Breast epithelium (tissue), 4 donors: ENCODE results near the gene ASIC5. TPM values are rescaled to one million over a fixed set of nuclear protein-coding genes. Genes with fewer than 3 reads are reported as not detected.

Experiments
- DNase-seq, 2 donors: peaks; one replicate each; pipeline ENCODE4 v3.0.0-alpha.2; 2019; ENCODE audit warnings: low spot score in 2 of 2
- H3K27ac ChIP-seq, 2 donors: fragments of 200-600 bp; sonication (generic) in 1 of 2; one replicate each; pipeline ENCODE4 v1.5.1; 2016 to 2019; ENCODE audit warnings: mild to moderate bottlenecking in 1 of 2
- H3K27me3 ChIP-seq, 2 donors: fragments of 200-600 bp; sonication (generic) in 1 of 2; one replicate each; pipeline versions ENCODE4 v1.5.1 to v1.6.0; 2017 to 2019; ENCODE audit warnings: control low read depth in 1 of 2, mild to moderate bottlenecking in 1 of 2
- H3K36me3 ChIP-seq: fragments of 200-600 bp; one replicate; pipeline ENCODE4 v1.5.1; 2019
- H3K4me1 ChIP-seq, 2 donors: fragments of 200-600 bp; sonication (generic); one replicate each; pipeline ENCODE4 v1.5.1; 2016 to 2019; ENCODE audit warnings: control low read depth in 1 of 2
- H3K4me3 ChIP-seq, 3 donors: fragments of 200-600 bp; sonication (generic); 1 replicate in 2 of 3; 2 replicates in 1 of 3; pipeline ENCODE4 v1.5.1; 2016 to 2019; ENCODE audit warnings: mild to moderate bottlenecking in 3 of 3, moderate library complexity in 2 of 3
- H3K9me3 ChIP-seq, 2 donors: fragments of 200-600 bp; sonication (generic) in 1 of 2; one replicate each; pipeline ENCODE4 v1.5.1; 2016 to 2019; ENCODE audit warnings: control low read depth in 1 of 2
- CTCF ChIP-seq, 3 donors: fragments of 450-650 bp; IDR thresholded peaks; one replicate each; pipeline ENCODE4 v1.5.1; 2016 to 2017; ENCODE audit warnings: antibody characterized with exemption in 3 of 3, mild to moderate bottlenecking in 3 of 3, moderate library complexity in 3 of 3
- POLR2A ChIP-seq: fragments of 450-650 bp; IDR thresholded peaks from one replicate; pipeline ENCODE4 v1.6.1; 2016; ENCODE audit warnings: antibody characterized with exemption, mild to moderate bottlenecking, moderate library complexity
- POLR2AphosphoS5 ChIP-seq, 3 donors: sonication (generic); formaldehyde crosslinking; IDR thresholded peaks; one replicate each; pipeline ENCODE4 v1.6.1; 2017; ENCODE audit warnings: antibody characterized with exemption in 3 of 3
- intact Hi-C: fragments of 100-400 bp; cut with DNase I; formaldehyde crosslinking; loops from one replicate; pipeline ENCODE4 v1.15.1; 2023; ENCODE audit warnings: low total_unique reads
- total RNA-seq, 3 donors: library from RNA; depleted of rRNA; stranded (reverse); fragments of >200 nt; gene quantifications; one replicate each; pipeline ENCODE4 v1.1.0, GENCODE V29; 2016

The ASIC5 gene
- total RNA-seq, 3 donors from 2014 or later, result not detected

GRCh38 chr4:155855897-155856296, 10.2 kb downstream of the ASIC5 start:
- no peak overlapping the region for H3K4me3 ChIP-seq
- no peak for DNase-seq
- no peak overlapping the region for H3K27ac ChIP-seq
- no peaks in the 10 kb centered on the region for H3K4me1 ChIP-seq
- H3K9me3 ChIP-seq, result no peaks in the 10 kb centered on the region
- no peaks in the 10 kb centered on the region for H3K27me3 ChIP-seq
- H3K36me3 ChIP-seq, result no peaks in the 10 kb centered on the region
- TF ChIP-seq POLR2AphosphoS5 (IDR thresholded peaks at IDR 0.05), result no peak
- no peak for TF ChIP-seq POLR2A
- TF ChIP-seq CTCF (IDR thresholded peaks at IDR 0.05), result no peak
- intact Hi-C loops, result no loop called here

- DNase-seq, result no peak
- intact Hi-C loops, result no loop called here
- H3K9me3 ChIP-seq, result no peaks in the 10 kb centered on the region
- H3K27ac ChIP-seq, result no peak overlapping the region
- TF ChIP-seq POLR2AphosphoS5 (IDR thresholded peaks at IDR 0.05) (no peak), POLR2A (no peak), CTCF (IDR thresholded peaks at IDR 0.05) (no peak)
- H3K36me3 ChIP-seq, result no peaks in the 10 kb centered on the region
- H3K4me3 ChIP-seq, result no peak overlapping the region
- no peaks in the 10 kb centered on the region for H3K27me3 ChIP-seq
- no peaks in the 10 kb centered on the region for H3K4me1 ChIP-seq
Measured at GRCh38 chr4:155854582-155855226, 11.4 kb downstream of the ASIC5 start.

GRCh38 chr4:155853189-155853588, 12.9 kb downstream of the ASIC5 start:
- no peak overlapping the region for H3K27ac ChIP-seq
- DNase-seq, result no peak
- H3K4me1 ChIP-seq, result no peaks in the 10 kb centered on the region
- TF ChIP-seq CTCF (IDR thresholded peaks at IDR 0.05), result no peak
- no peak for TF ChIP-seq POLR2AphosphoS5 (IDR thresholded peaks at IDR 0.05)
- no peak for TF ChIP-seq POLR2A
- intact Hi-C loops, result no loop called here
- H3K27me3 ChIP-seq, result no peaks in the 10 kb centered on the region
- no peaks in the 10 kb centered on the region for H3K36me3 ChIP-seq
- H3K4me3 ChIP-seq, result no peak overlapping the region
- H3K9me3 ChIP-seq, result no peaks in the 10 kb centered on the region

- intact Hi-C loops, result no loop called here
- Histone ChIP-seq H3K36me3 (no peaks in the 10 kb centered on the region), H3K9me3 (no peaks in the 10 kb centered on the region), H3K27me3 (no peaks in the 10 kb centered on the region), H3K4me1 (no peaks in the 10 kb centered on the region), H3K4me3 (no peak overlapping the region), H3K27ac (no peak overlapping the region)
- no peak for DNase-seq
- TF ChIP-seq POLR2A, result no peak
- no peak for TF ChIP-seq POLR2AphosphoS5 (IDR thresholded peaks at IDR 0.05)
- TF ChIP-seq CTCF (IDR thresholded peaks at IDR 0.05), result no peak
Measured at GRCh38 chr4:155849042-155849441, 17.0 kb downstream of the ASIC5 start.

GRCh38 chr4:155846929-155847328, 19.1 kb downstream of the ASIC5 start:
- Histone ChIP-seq H3K4me3 (no peak overlapping the region), H3K27me3 (no peaks in the 10 kb centered on the region), H3K4me1 (no peaks in the 10 kb centered on the region), H3K36me3 (no peaks in the 10 kb centered on the region), H3K9me3 (no peaks in the 10 kb centered on the region), H3K27ac (no peak overlapping the region)
- intact Hi-C loops, result no loop called here
- DNase-seq, result no peak
- no peak for TF ChIP-seq CTCF (IDR thresholded peaks at IDR 0.05)
- TF ChIP-seq POLR2AphosphoS5 (IDR thresholded peaks at IDR 0.05), result no peak
- no peak for TF ChIP-seq POLR2A
